HFFc6 (cell line): ENCODE measurements around the gene TRMT2A. TPM values are rescaled to one million over a fixed set of nuclear protein-coding genes. Genes with fewer than 3 reads are reported as not detected.

Experiments used
- DNase-seq: peaks from one replicate; pipeline ENCODE4 v3.0.0-alpha.2; 2018
- H3K27ac Mint-ChIP-seq: 2 replicates; pipeline ENCODE4 v1.8.0; 2020; ENCODE audit warnings: mild to moderate bottlenecking, mixed read lengths
- H3K27me3 Mint-ChIP-seq: 2 replicates; pipeline ENCODE4 v1.8.0; 2021; ENCODE audit warnings: mild to moderate bottlenecking, moderate library complexity, mixed read lengths; ENCODE audit not compliant: insufficient read depth
- H3K36me3 Mint-ChIP-seq: 2 replicates; pipeline ENCODE4 v1.8.0; 2021; ENCODE audit warnings: low read depth, mixed read lengths
- H3K4me1 Mint-ChIP-seq: 2 replicates; pipeline ENCODE4 v1.8.0; 2020; ENCODE audit warnings: low read depth, mixed read lengths
- H3K4me3 Mint-ChIP-seq: 2 replicates; pipeline ENCODE4 v1.8.0; 2020; ENCODE audit warnings: mild to moderate bottlenecking, moderate library complexity, mixed read lengths
- H3K9me3 Mint-ChIP-seq: 2 replicates; pipeline ENCODE4 v1.8.0; 2020; ENCODE audit warnings: mild to moderate bottlenecking, mixed read lengths
- long read RNA-seq: library from polyadenylated mRNA; unstranded; transcript quantifications from one replicate; pipeline ENCODE4 v2.0.0, GENCODE V29; 2019
- total RNA-seq, 6 experiments: library from RNA; stranded (reverse); fragmentation: NEBNext Ultra II Directional; extraction: Animal tissue kit (Norgen Biotek cat#: 25700); gene quantifications; 2 replicates in 1 of 6; 3 replicates in 5 of 6; pipeline ENCODE4 v1.2.3, GENCODE V29; 2021
- TF ChIP-seq, protein P1 (sequence below): fragments of 200-600 bp; sonication (generic); IDR thresholded peaks from 2 replicates; pipeline ENCODE4 v1.5.0; 2021; ENCODE audit warnings: antibody characterized with exemption, mild to moderate bottlenecking

TRMT2A gene
- 10 to 100 TPM; 31.1 to 44.9 (median 38.5) TPM for total RNA-seq
- long read RNA-seq, transcript TRMT2A-201 (12 exons, 2,964 nt) = major isoform, 28 of 45 reads
- long read RNA-seq, partial matches to known transcripts = 6 of 45 reads
- long read RNA-seq, other reads (novel, unspliced or antisense) = 5 of 45 reads

DNA sequence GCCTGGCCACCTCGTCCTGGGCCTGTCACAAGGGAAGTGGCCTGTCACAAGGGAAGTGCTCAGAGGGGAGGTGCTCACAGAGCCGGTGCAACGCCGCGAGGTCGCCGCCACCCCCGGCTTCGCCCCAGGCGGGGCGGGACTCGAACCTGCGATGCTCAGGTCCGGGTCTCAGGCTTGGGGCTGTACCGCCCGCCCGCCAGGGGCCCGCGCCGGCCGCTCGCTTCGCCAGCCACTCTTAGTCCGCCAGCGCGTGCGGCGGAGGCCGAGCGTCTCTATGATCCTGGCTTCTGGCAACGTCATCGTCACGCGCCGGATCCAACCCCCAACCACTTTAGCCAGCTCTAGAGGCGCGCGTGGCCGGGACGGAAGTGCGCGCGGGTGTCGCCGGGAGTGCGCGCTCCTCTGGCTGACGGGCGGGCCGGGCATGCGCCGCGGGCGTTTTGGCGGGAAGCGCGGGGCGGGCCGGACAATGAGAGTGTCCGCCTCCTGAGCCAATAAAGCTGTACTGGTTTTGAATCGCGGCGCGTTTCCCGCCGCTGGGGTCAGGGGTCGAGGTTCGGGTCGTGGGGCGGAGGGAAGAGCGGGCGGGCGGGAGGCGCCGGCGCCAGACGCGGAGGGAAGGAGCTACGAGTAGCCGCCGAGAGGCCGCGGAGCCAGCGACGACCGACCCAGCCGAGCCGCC is at the start of gene TRMT2A:
Gene TRMT2A, minus strand, starts transcription at position 276 of the 682 bp plus-strand sequence. CDS start 320 bp downstream, outside the sequence.
- peaks cover 7% of the 10 kb centered on the region for H3K27me3 Mint-ChIP-seq
- H3K4me1 Mint-ChIP-seq = peaks cover 17% of the 10 kb centered on the region
- peak within 1 kb of the TSS; percentile 81 for H3K27ac Mint-ChIP-seq
- TF ChIP-seq, protein P1, sequence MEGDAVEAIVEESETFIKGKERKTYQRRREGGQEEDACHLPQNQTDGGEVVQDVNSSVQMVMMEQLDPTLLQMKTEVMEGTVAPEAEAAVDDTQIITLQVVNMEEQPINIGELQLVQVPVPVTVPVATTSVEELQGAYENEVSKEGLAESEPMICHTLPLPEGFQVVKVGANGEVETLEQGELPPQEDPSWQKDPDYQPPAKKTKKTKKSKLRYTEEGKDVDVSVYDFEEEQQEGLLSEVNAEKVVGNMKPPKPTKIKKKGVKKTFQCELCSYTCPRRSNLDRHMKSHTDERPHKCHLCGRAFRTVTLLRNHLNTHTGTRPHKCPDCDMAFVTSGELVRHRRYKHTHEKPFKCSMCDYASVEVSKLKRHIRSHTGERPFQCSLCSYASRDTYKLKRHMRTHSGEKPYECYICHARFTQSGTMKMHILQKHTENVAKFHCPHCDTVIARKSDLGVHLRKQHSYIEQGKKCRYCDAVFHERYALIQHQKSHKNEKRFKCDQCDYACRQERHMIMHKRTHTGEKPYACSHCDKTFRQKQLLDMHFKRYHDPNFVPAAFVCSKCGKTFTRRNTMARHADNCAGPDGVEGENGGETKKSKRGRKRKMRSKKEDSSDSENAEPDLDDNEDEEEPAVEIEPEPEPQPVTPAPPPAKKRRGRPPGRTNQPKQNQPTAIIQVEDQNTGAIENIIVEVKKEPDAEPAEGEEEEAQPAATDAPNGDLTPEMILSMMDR = no peak; the same call in 1 of the 2 replicates
- DNase-seq = peak; percentile 97
- peaks cover 19% of the 10 kb centered on the region for H3K36me3 Mint-ChIP-seq
- peak within 1 kb of the TSS; percentile 95 for H3K4me3 Mint-ChIP-seq
- no peaks in the 10 kb centered on the region for H3K9me3 Mint-ChIP-seq

GRCh38 chr22:20166703-20167102 is 49.7 kb upstream of the TRMT2A start:
- DNase-seq = no peak
- no peaks in the 10 kb centered on the region for H3K36me3 Mint-ChIP-seq
- no peaks in the 10 kb centered on the region for H3K4me1 Mint-ChIP-seq
- no peak overlapping the region for H3K4me3 Mint-ChIP-seq
- peaks cover 23% of the 10 kb centered on the region for H3K27me3 Mint-ChIP-seq
- TF ChIP-seq, protein P1 = no peak
- no peak overlapping the region for H3K27ac Mint-ChIP-seq
- no peaks in the 10 kb centered on the region for H3K9me3 Mint-ChIP-seq

DNA sequence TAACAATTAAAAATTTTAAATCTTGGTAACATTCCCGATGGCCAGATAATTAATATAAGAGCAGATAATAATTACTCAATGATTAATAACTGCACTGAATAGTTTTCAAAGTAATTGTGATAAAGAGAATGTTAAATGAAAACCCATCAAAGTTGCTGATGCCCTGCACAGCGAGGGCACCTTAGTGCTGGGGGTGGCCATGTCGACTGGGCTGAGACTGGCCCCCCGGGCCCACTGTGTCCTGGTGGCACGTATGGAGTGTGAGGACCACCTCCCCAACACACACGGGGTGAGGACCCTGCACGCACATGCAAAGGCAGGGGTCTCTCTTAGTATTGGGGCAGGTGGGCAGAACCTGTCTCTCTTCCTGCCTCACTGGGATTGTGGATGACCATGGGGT is 48.9 kb upstream of the TRMT2A start:
- Mint-ChIP-seq H3K27ac (no peak overlapping the region), H3K4me1 (no peaks in the 10 kb centered on the region), H3K27me3 (peaks cover 23% of the 10 kb centered on the region), H3K4me3 (no peak overlapping the region), H3K36me3 (no peaks in the 10 kb centered on the region), H3K9me3 (no peaks in the 10 kb centered on the region)
- no peak for DNase-seq
- TF ChIP-seq, protein P1 = no peak

- no peak overlapping the region for H3K27ac Mint-ChIP-seq
Measured at GRCh38 chr22:20165421-20165820, 48.4 kb upstream of the TRMT2A start.

GRCh38 chr22:20164863-20165262 is 47.8 kb upstream of the TRMT2A start:
- no peak for DNase-seq
- no peaks in the 10 kb centered on the region for H3K36me3 Mint-ChIP-seq
- peaks cover 24% of the 10 kb centered on the region for H3K27me3 Mint-ChIP-seq
- H3K27ac Mint-ChIP-seq = no peak overlapping the region
- H3K4me3 Mint-ChIP-seq = no peak overlapping the region
- H3K9me3 Mint-ChIP-seq = no peaks in the 10 kb centered on the region
- TF ChIP-seq, protein P1 = no peak
- H3K4me1 Mint-ChIP-seq = no peaks in the 10 kb centered on the region

More at GRCh38 chr22:20165421-20165820, 48.4 kb upstream of the TRMT2A start:
- no peak for DNase-seq
- H3K4me1 Mint-ChIP-seq = no peaks in the 10 kb centered on the region
- no peaks in the 10 kb centered on the region for H3K9me3 Mint-ChIP-seq
- no peak overlapping the region for H3K4me3 Mint-ChIP-seq
- no peaks in the 10 kb centered on the region for H3K36me3 Mint-ChIP-seq
- peaks cover 20% of the 10 kb centered on the region for H3K27me3 Mint-ChIP-seq
- TF ChIP-seq, protein P1 = no peak
